Esophagus (tissue), 2 donors: ENCODE results near the gene MAP2K4. TPM values are rescaled to one million over a fixed set of nuclear protein-coding genes. Genes with fewer than 3 reads are reported as not detected.

ENCODE experiments used
- H3K27ac ChIP-seq, 2 donors: one replicate each; pipeline ENCODE4 v1.5.1; 2013; ENCODE audit warnings: low read depth in 2 of 2, mild to moderate bottlenecking in 2 of 2, inconsistent platforms in 1 of 2, low read length in 1 of 2, moderate library complexity in 1 of 2
- H3K27me3 ChIP-seq, 2 donors: one replicate each; pipeline ENCODE4 v1.6.1; 2013; ENCODE audit warnings: low read length in 2 of 2, control low read depth in 1 of 2, mild to moderate bottlenecking in 1 of 2; ENCODE audit not compliant: insufficient read depth in 2 of 2, control insufficient read depth in 1 of 2
- H3K36me3 ChIP-seq, 2 donors: one replicate each; pipeline ENCODE4 v1.6.1; 2013; ENCODE audit warnings: low read length in 1 of 2; ENCODE audit not compliant: control insufficient read depth in 2 of 2, insufficient read depth in 2 of 2
- H3K4me1 ChIP-seq, 2 donors: one replicate each; pipeline ENCODE4 v1.6.1; 2013; ENCODE audit warnings: low read length in 1 of 2; ENCODE audit not compliant: control insufficient read depth in 2 of 2, insufficient read depth in 2 of 2
- H3K4me3 ChIP-seq, 2 donors: one replicate each; pipeline ENCODE4 v1.5.1; 2013; ENCODE audit warnings: low read length in 2 of 2, mild to moderate bottlenecking in 2 of 2, low read depth in 1 of 2, moderate library complexity in 1 of 2
- H3K9me3 ChIP-seq, 2 donors: one replicate each; pipeline ENCODE4 v1.6.1; 2013; ENCODE audit warnings: mild to moderate bottlenecking in 2 of 2, low read depth in 1 of 2, low read length in 1 of 2, moderate library complexity in 1 of 2; ENCODE audit not compliant: control insufficient read depth in 2 of 2, insufficient read depth in 1 of 2
- WGBS, 2 donors: extraction: QIAGEN DNeasy Blood & Tissue Kit; methylation state at CpG; one replicate each; pipeline ENCODE4 v1.1.7; 2013; 5-methylcytosine and 5-hydroxymethylcytosine counted together
- polyA plus RNA-seq, 2 donors: library from polyadenylated mRNA; stranded (reverse); fragments of 200-250 nt; gene quantifications; one replicate each; pipeline ENCODE4 v1.2.3, GENCODE V29; 2013
- donor health status: healthy with polysubstance abuse.
- donor health status: Bipolar disorder and iron deficiency.

MAP2K4 gene
- polyA plus RNA-seq, 2 donors: 13.6 to 16.5 TPM

DNA sequence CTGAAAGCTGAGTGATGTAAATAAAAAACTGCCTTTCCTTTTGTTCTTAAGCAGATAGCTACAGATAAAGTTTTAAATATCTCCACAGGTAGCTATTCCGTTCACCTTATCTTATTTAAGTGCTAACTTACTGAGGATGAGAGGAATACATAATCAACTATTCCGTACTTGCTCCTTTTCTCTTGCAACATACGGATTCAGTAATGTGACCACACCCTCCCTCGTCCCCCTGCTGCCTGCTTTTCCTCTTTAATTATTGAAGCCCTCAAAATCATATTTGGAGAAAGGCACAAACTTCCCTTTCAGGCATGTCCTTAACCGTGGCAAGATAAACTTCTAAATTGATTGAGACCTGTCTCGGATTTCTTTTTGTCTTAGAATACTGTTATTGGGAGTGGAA lies 101.4 kb downstream of the MAP2K4 start:
- WGBS, 2 donors: 82% methylated on average over 6 of the region's 6 CpGs

DNA sequence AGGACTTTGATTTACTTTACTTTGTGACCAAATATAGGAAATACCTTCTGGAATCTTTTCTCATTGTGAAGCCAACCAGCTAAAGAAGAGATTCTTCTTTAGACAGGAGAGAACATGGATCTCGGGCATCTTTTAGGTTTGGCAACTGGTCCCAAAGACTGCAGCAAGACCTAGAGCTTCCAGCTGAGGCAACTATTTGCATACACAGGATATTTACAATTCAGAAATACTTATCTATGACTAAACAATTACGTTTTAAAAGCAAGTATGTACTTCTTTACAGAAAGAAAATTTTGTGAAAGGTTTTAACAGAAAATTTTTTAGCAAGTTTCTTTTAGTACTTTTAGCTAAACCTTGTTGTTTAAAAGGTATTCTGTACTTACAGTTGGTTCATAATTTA lies 106.5 kb downstream of the MAP2K4 start:
- H3K4me3 ChIP-seq: no peak overlapping the region
- H3K27ac ChIP-seq: no peak overlapping the region
- 77 to 87% methylated on average over 2 of the region's 2 CpGs for WGBS, 2 donors
- no peaks in the 10 kb centered on the region for H3K9me3 ChIP-seq
- no peaks in the 10 kb centered on the region for H3K27me3 ChIP-seq
- no peaks in the 10 kb centered on the region for H3K4me1 ChIP-seq
- H3K36me3 ChIP-seq: peaks cover 12 to 15% of the 10 kb centered on the region in 2 donors

More for the DNA sequence above, 101.4 kb downstream of the MAP2K4 start:
- Histone ChIP-seq H3K4me1 (no peaks in the 10 kb centered on the region), H3K27me3 (no peaks in the 10 kb centered on the region), H3K36me3 (peaks cover 5 to 8% of the 10 kb centered on the region in 2 donors), H3K9me3 (no peaks in the 10 kb centered on the region), H3K27ac (no peak overlapping the region), H3K4me3 (no peak overlapping the region)

- Histone ChIP-seq H3K4me1 (no peaks in the 10 kb centered on the region), H3K4me3 (no peak overlapping the region), H3K27ac (no peak overlapping the region), H3K9me3 (no peaks in the 10 kb centered on the region), H3K36me3 (peaks cover 12 to 18% of the 10 kb centered on the region in 2 donors), H3K27me3 (no peaks in the 10 kb centered on the region)
- 46 to 76% methylated on average over 2 of the region's 2 CpGs for whole genome bisulfite sequencing, 2 donors
Measured at GRCh38 chr17:12127667-12128066, 107.0 kb downstream of the MAP2K4 start.

- H3K27ac ChIP-seq: no peak overlapping the region
- H3K9me3 ChIP-seq: no peaks in the 10 kb centered on the region
- H3K4me3 ChIP-seq: no peak overlapping the region
- WGBS, 2 donors: 95 to 97% methylated on average over 7 of the region's 7 CpGs
- H3K4me1 ChIP-seq: no peaks in the 10 kb centered on the region
- peaks cover 12 to 22% of the 10 kb centered on the region in 2 donors for H3K36me3 ChIP-seq
- H3K27me3 ChIP-seq: no peaks in the 10 kb centered on the region
Measured at GRCh38 chr17:12128946-12129345, 108.3 kb downstream of the MAP2K4 start.

DNA sequence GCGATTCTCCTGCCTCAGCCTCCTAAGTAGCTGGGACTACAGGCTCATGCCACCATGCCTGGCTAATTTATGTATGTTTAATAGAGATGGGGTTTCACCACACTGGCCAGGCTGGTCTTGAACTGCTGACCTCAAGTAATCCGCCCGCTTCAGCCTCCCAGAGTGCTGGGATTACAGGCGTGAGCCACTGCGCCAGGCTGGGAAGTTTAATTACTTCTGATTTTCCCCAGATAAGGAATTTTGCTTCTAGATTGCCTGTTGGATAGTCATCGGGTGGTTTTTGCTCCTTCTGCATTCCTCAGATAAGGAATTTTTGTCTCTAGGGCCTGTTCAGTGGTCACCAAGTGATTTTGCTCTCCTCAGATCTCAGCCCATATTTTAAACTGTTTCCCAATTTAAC lies 112.5 kb downstream of the MAP2K4 start:
- no peak overlapping the region for H3K27ac ChIP-seq
- WGBS, 2 donors: 91 to 93% methylated on average over 6 of the region's 6 CpGs
- H3K36me3 ChIP-seq: peaks cover 6 to 18% of the 10 kb centered on the region in 2 donors
- no peaks in the 10 kb centered on the region for H3K9me3 ChIP-seq
- no peaks in the 10 kb centered on the region for H3K4me1 ChIP-seq
- H3K27me3 ChIP-seq: no peaks in the 10 kb centered on the region
- no peak overlapping the region for H3K4me3 ChIP-seq

DNA sequence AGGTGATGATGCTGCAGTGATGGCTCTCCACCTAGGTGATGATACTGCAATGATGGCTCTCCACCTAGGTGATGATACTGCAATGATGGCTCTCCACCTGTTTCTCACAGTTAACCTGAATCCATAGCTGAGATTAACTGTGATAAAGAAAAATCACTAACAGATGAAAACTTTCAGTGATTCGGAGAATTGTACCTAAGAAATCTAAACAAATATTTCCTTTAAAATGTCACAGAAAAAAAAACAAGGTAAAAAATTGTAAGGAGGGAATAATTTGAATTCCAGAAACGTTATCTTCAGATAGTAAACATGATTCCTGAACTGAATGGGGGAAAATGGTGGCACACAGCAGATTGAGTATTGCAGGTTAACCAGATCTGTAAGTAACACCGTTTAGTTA lies 113.4 kb downstream of the MAP2K4 start:
- Histone ChIP-seq H3K4me3 (no peak overlapping the region), H3K27ac (no peak overlapping the region), H3K27me3 (no peaks in the 10 kb centered on the region), H3K4me1 (no peaks in the 10 kb centered on the region), H3K36me3 (peaks cover 6 to 12% of the 10 kb centered on the region in 2 donors), H3K9me3 (no peaks in the 10 kb centered on the region)
- 56 to 71% methylated on average over 3 of the region's 3 CpGs for WGBS, 2 donors

GRCh38 chr17:12134587-12134986 lies 113.9 kb downstream of the MAP2K4 start:
- Histone ChIP-seq H3K4me1 (no peaks in the 10 kb centered on the region), H3K4me3 (no peak overlapping the region), H3K27ac (no peak overlapping the region), H3K36me3 (peaks cover 2 to 7% of the 10 kb centered on the region in 2 donors), H3K27me3 (no peaks in the 10 kb centered on the region), H3K9me3 (no peaks in the 10 kb centered on the region)

DNA sequence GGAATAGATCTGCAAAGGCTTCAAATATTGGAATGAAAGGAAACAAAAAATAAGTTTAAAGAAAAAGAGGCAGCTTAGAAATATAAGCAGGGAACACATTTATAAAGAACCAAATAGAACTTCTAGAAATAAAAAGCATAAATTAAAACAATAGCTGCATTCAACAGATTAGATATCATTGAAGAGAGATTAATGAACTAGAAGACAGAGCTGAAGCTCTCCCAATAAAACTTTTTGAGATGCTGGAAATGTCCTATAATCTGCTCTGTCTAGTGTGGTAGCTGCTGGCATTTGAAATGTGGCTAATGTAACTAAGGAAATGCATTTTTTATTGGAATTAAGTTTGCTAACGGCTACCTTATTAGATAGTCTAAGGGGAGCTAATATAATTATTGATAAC lies 115.6 kb downstream of the MAP2K4 start:
- H3K36me3 ChIP-seq: peaks cover 5 to 10% of the 10 kb centered on the region in 2 donors
- 96 to 100% methylated on average over 1 of the region's 1 CpG for WGBS, 2 donors
- H3K4me3 ChIP-seq: no peak overlapping the region
- H3K27me3 ChIP-seq: no peaks in the 10 kb centered on the region
- no peaks in the 10 kb centered on the region for H3K9me3 ChIP-seq
- no peak overlapping the region for H3K27ac ChIP-seq
- H3K4me1 ChIP-seq: no peaks in the 10 kb centered on the region

GRCh38 chr17:12136646-12137045 lies 116.0 kb downstream of the MAP2K4 start:
- no peaks in the 10 kb centered on the region for H3K27me3 ChIP-seq
- no peaks in the 10 kb centered on the region for H3K9me3 ChIP-seq
- no peak overlapping the region for H3K4me3 ChIP-seq
- peaks cover 9 to 10% of the 10 kb centered on the region in 2 donors for H3K36me3 ChIP-seq
- no peaks in the 10 kb centered on the region for H3K4me1 ChIP-seq
- H3K27ac ChIP-seq: no peak overlapping the region

- H3K36me3 ChIP-seq: peaks cover 6 to 13% of the 10 kb centered on the region in 2 donors
- 99 to 100% methylated on average over 1 of the region's 1 CpG for WGBS, 2 donors
- no peaks in the 10 kb centered on the region for H3K4me1 ChIP-seq
Measured at GRCh38 chr17:12137859-12138258, 117.2 kb downstream of the MAP2K4 start.

More at GRCh38 chr17:12137859-12138258, 117.2 kb downstream of the MAP2K4 start:
- no peaks in the 10 kb centered on the region for H3K9me3 ChIP-seq
- no peaks in the 10 kb centered on the region for H3K27me3 ChIP-seq
- no peak overlapping the region for H3K27ac ChIP-seq
- no peak overlapping the region for H3K4me3 ChIP-seq
